Measurements from ENCODE around the gene LIN37. TPM values are rescaled to one million over a fixed set of nuclear protein-coding genes. Genes with fewer than 3 reads are reported as not detected.

The LIN37 gene
- total and polyA plus RNA-seq, 2 experiments from 2014 or later = 4.3 to 6.8 TPM

- no peaks in the 10 kb centered on the region for H3K79me2 ChIP-seq (replicated peaks; ENCODE audit: insufficient read depth)
- no peaks in the 10 kb centered on the region for H3K27me3 ChIP-seq (ENCODE audit: insufficient read depth)
- TF ChIP-seq, protein P1, sequence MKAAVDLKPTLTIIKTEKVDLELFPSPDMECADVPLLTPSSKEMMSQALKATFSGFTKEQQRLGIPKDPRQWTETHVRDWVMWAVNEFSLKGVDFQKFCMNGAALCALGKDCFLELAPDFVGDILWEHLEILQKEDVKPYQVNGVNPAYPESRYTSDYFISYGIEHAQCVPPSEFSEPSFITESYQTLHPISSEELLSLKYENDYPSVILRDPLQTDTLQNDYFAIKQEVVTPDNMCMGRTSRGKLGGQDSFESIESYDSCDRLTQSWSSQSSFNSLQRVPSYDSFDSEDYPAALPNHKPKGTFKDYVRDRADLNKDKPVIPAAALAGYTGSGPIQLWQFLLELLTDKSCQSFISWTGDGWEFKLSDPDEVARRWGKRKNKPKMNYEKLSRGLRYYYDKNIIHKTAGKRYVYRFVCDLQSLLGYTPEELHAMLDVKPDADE (IDR thresholded peaks at IDR 0.05) = no peak
- TF ChIP-seq ZNF114 (CRISPR knock-in tag; IDR thresholded peaks at IDR 0.05) = no peak
- TF ChIP-seq POLR2AphosphoS5 (IDR thresholded peaks at IDR 0.05; ENCODE audit: low read depth) = no peak
- TF ChIP-seq EZH2 (IDR thresholded peaks at IDR 0.05; ENCODE audit: low read depth, unreplicated experiment) = no peak
- TF ChIP-seq STAT1 (IDR thresholded peaks at IDR 0.05; ENCODE audit: unreplicated experiment) = no peak
- TF ChIP-seq EZH2phosphoT487 (IDR thresholded peaks at IDR 0.05; ENCODE audit: unreplicated experiment) = no peak
- TF ChIP-seq JUNB (IDR thresholded peaks at IDR 0.05; ENCODE audit: unreplicated experiment) = no peak
- TF ChIP-seq NANOG (IDR thresholded peaks at IDR 0.05; ENCODE audit: borderline replicate concordance) = no peak
- TF ChIP-seq ZNF331 (CRISPR knock-in tag; IDR thresholded peaks at IDR 0.05; ENCODE audit: low read depth) = no peak
- TF ChIP-seq, protein P2, sequence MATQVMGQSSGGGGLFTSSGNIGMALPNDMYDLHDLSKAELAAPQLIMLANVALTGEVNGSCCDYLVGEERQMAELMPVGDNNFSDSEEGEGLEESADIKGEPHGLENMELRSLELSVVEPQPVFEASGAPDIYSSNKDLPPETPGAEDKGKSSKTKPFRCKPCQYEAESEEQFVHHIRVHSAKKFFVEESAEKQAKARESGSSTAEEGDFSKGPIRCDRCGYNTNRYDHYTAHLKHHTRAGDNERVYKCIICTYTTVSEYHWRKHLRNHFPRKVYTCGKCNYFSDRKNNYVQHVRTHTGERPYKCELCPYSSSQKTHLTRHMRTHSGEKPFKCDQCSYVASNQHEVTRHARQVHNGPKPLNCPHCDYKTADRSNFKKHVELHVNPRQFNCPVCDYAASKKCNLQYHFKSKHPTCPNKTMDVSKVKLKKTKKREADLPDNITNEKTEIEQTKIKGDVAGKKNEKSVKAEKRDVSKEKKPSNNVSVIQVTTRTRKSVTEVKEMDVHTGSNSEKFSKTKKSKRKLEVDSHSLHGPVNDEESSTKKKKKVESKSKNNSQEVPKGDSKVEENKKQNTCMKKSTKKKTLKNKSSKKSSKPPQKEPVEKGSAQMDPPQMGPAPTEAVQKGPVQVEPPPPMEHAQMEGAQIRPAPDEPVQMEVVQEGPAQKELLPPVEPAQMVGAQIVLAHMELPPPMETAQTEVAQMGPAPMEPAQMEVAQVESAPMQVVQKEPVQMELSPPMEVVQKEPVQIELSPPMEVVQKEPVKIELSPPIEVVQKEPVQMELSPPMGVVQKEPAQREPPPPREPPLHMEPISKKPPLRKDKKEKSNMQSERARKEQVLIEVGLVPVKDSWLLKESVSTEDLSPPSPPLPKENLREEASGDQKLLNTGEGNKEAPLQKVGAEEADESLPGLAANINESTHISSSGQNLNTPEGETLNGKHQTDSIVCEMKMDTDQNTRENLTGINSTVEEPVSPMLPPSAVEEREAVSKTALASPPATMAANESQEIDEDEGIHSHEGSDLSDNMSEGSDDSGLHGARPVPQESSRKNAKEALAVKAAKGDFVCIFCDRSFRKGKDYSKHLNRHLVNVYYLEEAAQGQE (IDR thresholded peaks at IDR 0.05; ENCODE audit: unreplicated experiment) = no peak
- no peak for TF ChIP-seq ZNF462 (CRISPR knock-in tag; IDR thresholded peaks at IDR 0.05)
- no peak for TF ChIP-seq CREB1 (CRISPR knock-in tag; IDR thresholded peaks at IDR 0.05; ENCODE audit: low read depth)
- no peak for TF ChIP-seq CTCF (conservative IDR thresholded peaks at IDR 0.05; ENCODE audit: low read depth in 2 of 2)
- no peak overlapping the region for H2AFZ ChIP-seq
- no peak overlapping the region for H3K4me2 ChIP-seq
- ATAC-seq (no peak), DNase-seq (ENCODE audit: low spot score) (no peak)
- Mint-ChIP-seq H3K27ac (no peak overlapping the region), H3K36me3 (ENCODE audit: low read depth) (no peaks in the 10 kb centered on the region), H3K4me1 (peaks cover 15% of the 10 kb centered on the region), H3K27me3 (ENCODE audit: insufficient read depth, low read depth, poor library complexity) (peaks cover 20% of the 10 kb centered on the region), H3K4me3 (no peak overlapping the region), H3K9me3 (no peaks in the 10 kb centered on the region)
- no peaks in the 10 kb centered on the region for H4K20me1 ChIP-seq (replicated peaks; ENCODE audit: insufficient read depth)
- H3K4me3 ChIP-seq = no peak overlapping the region
- H3K9me2 ChIP-seq (ENCODE audit: insufficient read depth) = no peaks in the 10 kb centered on the region
- no peak overlapping the region for H3K27ac ChIP-seq (ENCODE audit: low read depth)
- H3K4me1 ChIP-seq (ENCODE audit: insufficient read depth) = peaks cover 5% of the 10 kb centered on the region; the same call in 1 of the 2 replicates
- H3F3A ChIP-seq (replicated peaks; ENCODE audit: low read depth) = 0 out of 2 replicates have a peak, but pooled peaks cover 4% of the 10 kb centered on the region
- no peaks in the 10 kb centered on the region for H3K36me3 ChIP-seq (ENCODE audit: insufficient read depth)
These were observed 41.0 kb downstream of the LIN37 start for GRCh38 chr19:35789195-35789977.

Measured in GM23338 (cell line).